NB4 (cell line): Measurements from ENCODE around the gene PLCXD1.

Source experiments
- MYC ChIP-seq: IDR thresholded peaks from 2 replicates; pipeline ENCODE4 v1.6.1; 2011; ENCODE audit warnings: low read depth, low read length
- POLR2A ChIP-seq: IDR thresholded peaks from 2 replicates; pipeline ENCODE4 v1.6.1; 2011; ENCODE audit warnings: mild to moderate bottlenecking; ENCODE audit not compliant: insufficient read length; ENCODE audit errors: extremely low read depth
- TF ChIP-seq, protein P1 (sequence below): IDR thresholded peaks from one replicate; pipeline ENCODE4 v1.5.1; 2012; ENCODE audit warnings: low read depth, low read length
- TF ChIP-seq, protein P2 (sequence below): IDR thresholded peaks from 2 replicates; pipeline ENCODE4 v1.6.1; 2011; ENCODE audit warnings: low read depth, low read length

DNA sequence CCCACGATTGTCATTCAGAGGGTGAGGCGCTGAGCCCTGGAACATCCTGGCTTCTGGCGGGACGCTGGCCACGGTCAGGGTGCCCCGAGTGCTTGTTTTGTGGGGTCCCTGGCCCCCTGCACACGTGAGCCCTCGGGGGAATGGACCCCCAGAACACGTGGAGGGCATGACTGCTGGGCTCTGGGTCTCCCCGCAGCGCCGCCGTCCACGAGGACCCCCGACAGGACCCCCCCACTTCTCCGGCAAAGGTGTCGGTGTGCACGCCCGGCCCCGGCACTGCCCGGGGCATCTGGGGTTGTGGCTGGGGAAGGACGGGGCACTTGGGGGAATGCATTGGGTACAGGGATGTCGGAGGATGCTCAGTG, 51.3 kb downstream of the PLCXD1 start:
- TF ChIP-seq POLR2A = no peak
- TF ChIP-seq, protein P1, sequence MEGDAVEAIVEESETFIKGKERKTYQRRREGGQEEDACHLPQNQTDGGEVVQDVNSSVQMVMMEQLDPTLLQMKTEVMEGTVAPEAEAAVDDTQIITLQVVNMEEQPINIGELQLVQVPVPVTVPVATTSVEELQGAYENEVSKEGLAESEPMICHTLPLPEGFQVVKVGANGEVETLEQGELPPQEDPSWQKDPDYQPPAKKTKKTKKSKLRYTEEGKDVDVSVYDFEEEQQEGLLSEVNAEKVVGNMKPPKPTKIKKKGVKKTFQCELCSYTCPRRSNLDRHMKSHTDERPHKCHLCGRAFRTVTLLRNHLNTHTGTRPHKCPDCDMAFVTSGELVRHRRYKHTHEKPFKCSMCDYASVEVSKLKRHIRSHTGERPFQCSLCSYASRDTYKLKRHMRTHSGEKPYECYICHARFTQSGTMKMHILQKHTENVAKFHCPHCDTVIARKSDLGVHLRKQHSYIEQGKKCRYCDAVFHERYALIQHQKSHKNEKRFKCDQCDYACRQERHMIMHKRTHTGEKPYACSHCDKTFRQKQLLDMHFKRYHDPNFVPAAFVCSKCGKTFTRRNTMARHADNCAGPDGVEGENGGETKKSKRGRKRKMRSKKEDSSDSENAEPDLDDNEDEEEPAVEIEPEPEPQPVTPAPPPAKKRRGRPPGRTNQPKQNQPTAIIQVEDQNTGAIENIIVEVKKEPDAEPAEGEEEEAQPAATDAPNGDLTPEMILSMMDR = no peak
- TF ChIP-seq MYC = no peak
- TF ChIP-seq, protein P2, sequence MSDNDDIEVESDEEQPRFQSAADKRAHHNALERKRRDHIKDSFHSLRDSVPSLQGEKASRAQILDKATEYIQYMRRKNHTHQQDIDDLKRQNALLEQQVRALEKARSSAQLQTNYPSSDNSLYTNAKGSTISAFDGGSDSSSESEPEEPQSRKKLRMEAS = no peak
